HG03159 (cell line): ENCODE data around the gene RAPGEF2.

ENCODE experiments used
- ATAC-seq: cut with Tn5 transposase; IDR thresholded peaks from one replicate; pipeline ENCODE4 v1.9.1; 2021; ENCODE audit warnings: mild to moderate bottlenecking, moderate library complexity; ENCODE audit not compliant: unreplicated experiment

Gene RAPGEF2

DNA sequence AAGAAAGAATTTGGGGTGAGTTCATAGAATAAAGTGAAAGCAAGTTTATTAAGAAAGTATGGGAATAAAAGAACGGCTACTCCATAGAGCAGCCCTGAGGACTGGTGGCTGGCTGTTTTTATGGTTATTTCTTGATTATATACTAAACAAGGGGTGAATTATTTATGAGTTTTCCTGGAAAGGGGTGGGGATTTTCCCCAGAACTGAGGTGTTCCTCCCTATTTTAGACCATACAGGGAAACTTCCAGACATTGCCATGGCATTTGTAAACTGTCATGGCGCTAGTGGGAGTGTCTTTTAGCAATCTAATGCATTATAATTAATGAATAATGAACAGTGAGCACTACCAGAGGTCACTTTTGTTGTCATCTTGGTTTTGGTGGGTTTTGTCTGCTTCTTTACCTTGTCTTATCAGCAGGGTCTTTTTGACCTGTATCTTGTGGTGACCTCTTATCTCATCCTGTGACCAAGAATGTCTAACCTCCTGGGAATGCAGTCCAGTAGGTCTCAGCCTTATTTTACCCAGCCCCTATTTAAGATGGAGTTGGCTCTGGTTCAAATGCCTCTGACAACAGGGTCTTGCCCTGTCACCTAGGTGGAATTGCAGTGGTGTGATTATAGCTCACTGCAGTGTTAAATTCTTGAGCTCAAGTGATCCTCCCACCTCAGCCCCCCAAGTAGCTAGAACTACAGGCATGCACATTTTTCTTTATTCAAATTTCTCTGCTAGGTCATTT is 27.1 kb downstream of the RAPGEF2 start:
- ATAC-seq: no peak

DNA sequence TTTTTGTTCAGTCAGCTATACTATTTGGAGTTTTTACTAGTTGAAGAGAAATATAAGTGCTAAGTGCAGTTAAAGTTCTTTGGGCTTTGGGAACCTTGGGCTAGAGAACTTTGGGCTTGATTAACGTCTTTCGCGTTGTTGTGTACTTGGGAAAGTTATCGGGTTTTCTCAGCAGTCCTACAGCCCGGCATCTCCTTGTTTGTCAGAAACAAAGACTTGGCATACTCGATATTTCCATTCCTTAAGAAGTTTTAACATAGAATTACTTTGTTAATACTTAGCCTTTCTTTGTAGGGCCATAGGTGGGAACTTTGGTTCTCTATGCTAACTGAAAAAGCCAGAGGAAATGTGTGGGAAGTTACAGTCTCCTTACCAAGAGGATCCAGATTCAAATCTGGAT is 28.7 kb downstream of the RAPGEF2 start:
- no peak for ATAC-seq

DNA sequence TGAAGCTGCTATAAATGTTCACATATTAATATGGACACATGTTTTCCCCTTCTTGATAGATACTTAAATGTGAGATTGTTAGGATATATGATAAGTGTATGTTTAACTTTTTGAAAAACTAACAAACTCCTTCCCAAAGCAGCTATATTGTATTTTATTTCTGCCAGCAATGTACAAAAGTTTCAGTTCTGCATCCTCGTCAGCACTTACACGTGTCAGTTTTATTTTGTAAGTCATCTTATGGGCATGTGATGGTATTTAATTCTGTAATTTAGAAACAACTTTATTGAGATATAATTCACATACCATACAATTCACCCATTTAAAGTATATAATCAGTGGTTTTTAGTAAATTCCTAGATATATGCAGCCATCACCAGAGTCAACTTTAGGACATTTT is 31.6 kb downstream of the RAPGEF2 start:
- ATAC-seq: no peak

GRCh38 chr4:159137176-159137575 is 34.3 kb downstream of the RAPGEF2 start:
- ATAC-seq: no peak

- ATAC-seq: no peak
These were observed 35.6 kb downstream of the RAPGEF2 start for GRCh38 chr4:159138436-159138835.

DNA sequence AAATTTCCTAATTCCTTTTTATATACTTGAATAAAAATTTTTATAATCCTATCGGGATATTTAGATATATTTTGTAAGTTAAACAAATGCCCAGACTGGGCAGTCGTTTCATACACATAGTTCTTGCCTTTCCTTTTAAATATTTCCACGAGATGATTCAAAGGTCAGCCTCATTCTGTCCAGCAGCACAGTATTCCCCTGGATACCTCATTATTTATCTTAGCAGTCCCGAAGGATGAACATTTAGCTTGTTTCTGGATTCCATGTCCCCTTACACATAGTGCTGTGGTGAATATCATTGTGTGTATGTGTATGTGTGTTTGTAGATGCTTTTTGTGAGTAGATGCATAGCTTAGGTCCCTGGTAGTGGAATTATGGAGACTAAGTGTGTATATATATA is 38.3 kb downstream of the RAPGEF2 start:
- no peak for ATAC-seq

DNA sequence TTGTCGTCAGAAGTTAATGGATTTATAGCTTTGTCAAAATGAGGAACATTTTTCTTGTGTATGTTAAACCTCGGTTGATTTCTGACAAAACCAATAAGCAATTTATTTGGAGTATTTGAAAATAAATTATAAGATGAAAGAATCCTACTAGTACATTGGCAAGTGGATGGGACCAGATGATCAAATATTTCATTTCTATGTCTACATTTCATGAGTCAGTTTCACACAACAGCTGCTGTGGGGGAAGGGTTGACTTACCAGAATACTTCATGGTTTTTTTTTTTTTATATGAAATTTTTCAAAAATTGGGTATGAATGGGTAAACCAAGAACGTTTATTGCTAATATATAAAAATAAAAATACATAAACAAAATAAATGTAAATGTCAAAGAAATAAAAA is 39.4 kb downstream of the RAPGEF2 start:
- no peak for ATAC-seq

DNA sequence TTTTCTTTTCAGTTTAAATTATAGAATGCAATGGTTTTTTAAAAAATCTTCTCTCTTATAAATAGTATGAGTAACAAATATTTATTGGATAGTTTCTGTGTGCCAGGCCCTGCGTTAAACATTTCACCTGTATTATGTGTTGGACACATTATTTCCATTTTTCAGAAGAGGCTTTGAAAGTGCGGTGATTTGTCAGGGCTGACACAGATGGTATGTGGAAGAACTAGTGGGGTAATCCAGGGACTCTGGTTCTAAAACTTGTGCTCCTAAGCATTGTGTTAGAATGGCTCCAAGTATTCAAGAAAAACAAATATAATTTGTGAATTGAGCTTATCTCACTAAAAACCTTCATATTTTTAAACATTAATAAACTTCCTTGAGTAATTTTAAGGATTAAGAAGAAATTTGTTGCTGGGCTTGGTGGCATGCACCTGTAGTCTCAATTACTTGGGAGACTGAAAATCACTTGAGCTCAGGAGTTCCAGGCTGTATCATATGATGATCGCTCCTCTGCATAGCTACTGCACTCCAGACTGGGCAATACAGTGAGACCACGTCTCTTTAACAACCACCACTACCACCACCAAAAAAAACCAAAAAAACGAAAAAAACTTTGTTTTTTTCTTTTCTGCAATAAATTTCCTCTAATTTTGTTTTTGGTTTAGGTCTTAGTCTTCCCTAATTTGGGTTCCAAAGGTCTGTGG is 40.0 kb downstream of the RAPGEF2 start:
- ATAC-seq: no peak

- ATAC-seq: no peak
These were observed 40.8 kb downstream of the RAPGEF2 start for GRCh38 chr4:159143687-159144086.

- peak; percentile 67 for ATAC-seq
These were observed 41.3 kb downstream of the RAPGEF2 start for GRCh38 chr4:159144112-159144694.

DNA sequence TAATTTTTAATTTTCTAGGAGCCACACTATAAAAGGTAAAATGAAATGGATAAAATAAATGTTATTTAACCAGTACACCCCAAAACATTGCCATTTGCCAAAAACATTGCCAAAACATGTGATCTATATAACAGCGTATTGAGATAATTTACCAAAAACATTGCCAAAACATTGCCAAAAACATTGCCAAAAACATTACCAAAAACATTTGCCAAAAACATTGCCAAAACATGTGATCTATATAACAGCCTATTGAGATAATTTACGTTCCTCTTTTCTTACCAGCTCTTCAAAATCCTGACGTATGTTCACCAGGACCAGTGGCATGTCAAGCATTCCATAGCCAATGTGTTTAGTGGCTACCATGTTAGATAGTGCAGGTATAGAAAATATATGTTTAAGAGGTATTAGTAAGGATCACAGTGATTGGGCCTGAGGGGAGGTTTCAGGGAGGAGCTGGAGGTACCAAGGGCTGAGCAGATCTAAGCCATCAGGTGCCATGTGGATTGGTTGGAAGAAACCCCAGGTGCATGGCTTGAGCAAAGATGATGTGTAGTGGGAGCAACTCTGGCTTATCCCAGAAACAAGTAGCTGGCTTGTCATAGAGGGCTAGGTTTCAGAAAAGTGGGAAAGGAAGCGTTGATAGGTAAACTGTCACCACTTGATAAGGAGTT is 42.6 kb downstream of the RAPGEF2 start:
- no peak for ATAC-seq

- no peak for ATAC-seq
These were observed 43.1 kb downstream of the RAPGEF2 start for GRCh38 chr4:159145992-159146330.

GRCh38 chr4:159146488-159146887 is 43.6 kb downstream of the RAPGEF2 start:
- ATAC-seq: no peak

- ATAC-seq: no peak
These were observed 45.6 kb downstream of the RAPGEF2 start for GRCh38 chr4:159148441-159148840.

GRCh38 chr4:159149666-159150065 is 46.8 kb downstream of the RAPGEF2 start:
- no peak for ATAC-seq

DNA sequence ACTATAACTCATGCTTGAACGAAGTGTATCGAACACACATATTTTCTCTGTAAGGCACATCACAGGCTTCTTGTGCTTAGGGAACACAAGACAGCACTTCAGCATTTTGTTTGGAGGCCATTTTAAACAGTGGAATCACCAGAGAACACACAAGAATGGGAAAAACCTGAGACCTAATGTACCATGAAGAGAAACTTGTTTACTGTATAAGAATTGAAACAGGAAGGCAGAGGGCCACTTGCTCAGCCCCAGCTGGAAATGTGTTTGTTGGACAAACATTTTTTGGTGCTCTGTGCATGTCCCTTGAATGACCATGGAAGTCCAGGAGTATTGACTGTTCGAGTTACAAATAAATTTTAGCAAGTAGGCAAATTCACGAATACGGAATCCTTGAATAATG is 47.5 kb downstream of the RAPGEF2 start:
- ATAC-seq: peak; percentile 34

- peak; percentile 59 for ATAC-seq
These were observed 48.0 kb downstream of the RAPGEF2 start for GRCh38 chr4:159150821-159151390.

GRCh38 chr4:159151689-159152088 is 48.8 kb downstream of the RAPGEF2 start:
- ATAC-seq: no peak

DNA sequence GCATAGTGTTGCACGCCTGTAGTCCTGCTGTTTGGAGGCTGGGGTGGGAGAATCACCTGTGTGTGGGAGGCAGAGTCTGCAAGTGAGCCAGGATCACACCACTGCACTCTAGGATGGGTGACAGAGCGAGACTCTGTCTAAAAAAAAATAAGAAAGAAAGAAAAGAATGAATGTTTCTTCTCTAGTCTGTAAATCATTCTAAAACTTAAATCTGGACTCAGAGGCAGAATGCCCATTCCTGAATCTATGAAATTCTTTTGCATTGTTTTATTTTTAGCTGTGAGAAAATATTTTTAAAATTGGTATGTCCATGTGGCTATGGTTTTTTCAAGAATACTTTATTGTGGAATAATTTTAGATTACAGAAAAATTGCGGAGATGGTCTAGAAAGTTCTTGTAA is 49.3 kb downstream of the RAPGEF2 start:
- no peak for ATAC-seq

DNA sequence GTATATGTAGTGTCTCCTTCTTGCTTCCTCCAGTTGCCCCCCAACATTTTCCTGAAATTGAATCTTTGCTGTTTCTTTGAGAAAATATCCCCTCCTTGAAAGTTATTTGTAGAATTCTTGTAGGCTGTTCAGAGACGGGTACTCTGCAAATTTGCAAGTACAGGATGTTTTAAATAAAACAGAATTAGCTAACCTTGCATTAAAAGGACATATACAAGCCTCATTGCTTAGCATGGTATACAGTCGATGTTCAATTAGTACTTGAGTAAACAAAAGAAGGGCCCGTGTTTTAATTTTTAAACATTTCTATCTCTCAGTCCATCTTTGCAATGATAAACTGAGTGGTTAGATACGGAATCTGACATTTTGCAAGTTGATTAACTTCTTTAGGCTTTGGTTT is 50.8 kb downstream of the RAPGEF2 start:
- no peak for ATAC-seq

GRCh38 chr4:159155119-159155518 is 52.2 kb downstream of the RAPGEF2 start:
- no peak for ATAC-seq
